D341Med (cell line): Measurements from ENCODE around the gene KMT5B.
"Not testable (repeated sequence)": the region's sequence is repeated elsewhere in the genome, so short reads cannot be mapped to it uniquely, and the experiment has no call there.

Experiments used
- DNase-seq: peaks from one replicate; pipeline ENCODE4 v3.0.0; 2012; ENCODE audit warnings: low spot score

Gene KMT5B

GRCh38 chr11:68213135-68213515 lies at the start of gene KMT5B:
Gene KMT5B (minus strand): TSS chr11:68213296. CDS start chr11:68190076, 23,220 bp downstream.
- no peak for DNase-seq

GRCh38 chr11:68262544-68262827 lies 49.4 kb upstream of the KMT5B start:
- DNase-seq: no peak

GRCh38 chr11:68261749-68262543 lies 48.9 kb upstream of the KMT5B start:
- DNase-seq: no peak

- no peak for DNase-seq
These were observed 47.9 kb upstream of the KMT5B start for GRCh38 chr11:68261006-68261405.

- no peak for DNase-seq
These were observed 47.4 kb upstream of the KMT5B start for GRCh38 chr11:68260484-68260883.

GRCh38 chr11:68259122-68259959 lies 46.2 kb upstream of the KMT5B start:
- no peak for DNase-seq

- DNase-seq: no peak
These were observed 45.3 kb upstream of the KMT5B start for GRCh38 chr11:68258363-68258765.

GRCh38 chr11:68257477-68258362 lies 44.6 kb upstream of the KMT5B start:
- peak; percentile 91 for DNase-seq

- DNase-seq: no peak
These were observed 43.2 kb upstream of the KMT5B start for GRCh38 chr11:68256331-68256741.

GRCh38 chr11:68255526-68255925 lies 42.4 kb upstream of the KMT5B start:
- DNase-seq: no peak

GRCh38 chr11:68254421-68254820 lies 41.3 kb upstream of the KMT5B start:
- no peak for DNase-seq

- no peak for DNase-seq
These were observed 38.7 kb upstream of the KMT5B start for GRCh38 chr11:68251765-68252164.

GRCh38 chr11:68244912-68245311 lies 31.8 kb upstream of the KMT5B start:
- DNase-seq: not testable (repeated sequence)

GRCh38 chr11:68243847-68244246 lies 30.8 kb upstream of the KMT5B start:
- DNase-seq: not testable (repeated sequence)

GRCh38 chr11:68242616-68243015 lies 29.5 kb upstream of the KMT5B start:
- DNase-seq: no peak

GRCh38 chr11:68231621-68232020 lies 18.5 kb upstream of the KMT5B start:
- DNase-seq: no peak

GRCh38 chr11:68229601-68230000 lies 16.5 kb upstream of the KMT5B start:
- DNase-seq: no peak

GRCh38 chr11:68226421-68226820 lies 13.3 kb upstream of the KMT5B start:
- no peak for DNase-seq

GRCh38 chr11:68224606-68225005 lies 11.5 kb upstream of the KMT5B start:
- no peak for DNase-seq

- DNase-seq: no peak
These were observed 10.2 kb upstream of the KMT5B start for GRCh38 chr11:68223275-68223674.

GRCh38 chr11:68221406-68221805 lies 8.3 kb upstream of the KMT5B start:
- DNase-seq: no peak

- DNase-seq: no peak
These were observed 3.3 kb upstream of the KMT5B start for GRCh38 chr11:68216171-68216938.
